NOMO-1 (cell line): Measurements from ENCODE around the gene CHAMP1.
A peak's percentile ranks its signal among the peaks of the same experiment; 100 is the strongest.
"Not testable (repeated sequence)": the region's sequence is repeated elsewhere in the genome, so short reads cannot be mapped to it uniquely, and the experiment has no call there.

Experiments used
- DNase-seq, 2 experiments: peaks; one replicate each; lab custom pipeline; 2025; ENCODE audit not compliant: unreplicated experiment in 2 of 2; lab: John Stamatoyannopoulos, UW

Gene CHAMP1

GRCh38 chr13:114333881-114334280 is 19.6 kb downstream of the CHAMP1 start:
- DNase-seq, result not testable (repeated sequence)

GRCh38 chr13:114334305-114335053 is 20.2 kb downstream of the CHAMP1 start:
- no peak for DNase-seq

- not testable (repeated sequence) for DNase-seq
These were observed 22.2 kb downstream of the CHAMP1 start for GRCh38 chr13:114336457-114336856.

DNA sequence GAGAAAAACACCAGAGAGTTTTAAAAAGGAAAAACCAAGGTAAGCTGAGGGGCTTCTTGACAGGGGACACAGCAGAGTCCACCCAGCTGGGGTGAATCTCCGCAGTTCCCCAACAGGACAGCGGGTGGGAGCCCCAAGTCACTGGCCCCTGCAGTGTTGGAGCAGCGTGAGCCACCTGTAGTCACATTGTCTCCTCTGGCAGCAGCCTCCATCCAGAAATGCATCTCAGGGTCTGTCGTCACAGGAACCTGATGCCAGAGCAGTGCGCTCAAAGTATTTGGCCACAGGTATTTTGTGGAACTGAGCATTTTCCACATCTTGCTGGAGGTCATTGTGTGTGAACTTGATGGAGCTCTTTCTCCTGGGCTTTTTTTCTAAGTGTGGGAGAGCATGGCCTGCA is 24.7 kb downstream of the CHAMP1 start:
- DNase-seq, result no peak

- DNase-seq, result peak; percentile 48 to 54
These were observed 25.7 kb downstream of the CHAMP1 start for GRCh38 chr13:114339857-114340534.

- DNase-seq, result no peak
These were observed 26.9 kb downstream of the CHAMP1 start for GRCh38 chr13:114341003-114341777.

DNA sequence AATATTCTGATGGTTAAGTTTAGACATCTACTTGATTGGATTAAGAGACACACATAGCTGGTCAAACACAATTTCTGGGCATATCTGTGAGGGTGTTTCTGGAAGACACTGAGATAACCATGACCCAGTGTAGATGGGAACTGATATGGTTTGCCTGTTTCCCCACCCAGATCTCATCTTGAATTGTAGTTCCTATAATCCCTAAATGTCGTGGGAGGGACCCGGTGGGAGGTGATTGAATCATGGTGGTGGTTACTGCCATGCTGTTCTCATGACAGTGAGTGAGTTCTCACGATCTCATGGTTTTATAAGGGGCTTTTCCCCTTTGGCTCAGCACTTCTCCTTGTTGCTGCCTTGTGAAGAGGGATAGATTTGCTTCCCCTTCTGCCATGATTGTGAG is 33.0 kb downstream of the CHAMP1 start:
- not testable (repeated sequence) for DNase-seq

DNA sequence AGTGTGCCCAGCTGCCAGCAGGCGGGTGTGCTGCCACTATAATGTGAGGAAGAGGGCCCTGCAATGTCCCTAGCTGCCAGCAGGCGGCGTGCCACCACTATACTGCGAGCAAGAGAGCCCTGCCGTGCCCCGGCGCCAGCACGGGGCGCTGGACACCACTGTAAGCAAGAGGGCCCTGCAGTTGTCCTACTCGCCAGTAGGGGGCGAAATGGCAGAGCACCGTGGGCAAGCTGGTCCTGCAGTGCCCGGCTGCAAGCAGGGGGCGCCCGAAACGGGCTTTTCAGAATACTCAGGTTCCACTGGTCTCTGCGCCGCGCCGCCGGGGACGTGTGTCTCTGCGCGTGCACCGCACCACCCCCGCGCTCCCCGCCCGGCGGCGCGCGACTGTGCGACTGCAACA is 38.5 kb downstream of the CHAMP1 start:
- not testable (repeated sequence) for DNase-seq

DNA sequence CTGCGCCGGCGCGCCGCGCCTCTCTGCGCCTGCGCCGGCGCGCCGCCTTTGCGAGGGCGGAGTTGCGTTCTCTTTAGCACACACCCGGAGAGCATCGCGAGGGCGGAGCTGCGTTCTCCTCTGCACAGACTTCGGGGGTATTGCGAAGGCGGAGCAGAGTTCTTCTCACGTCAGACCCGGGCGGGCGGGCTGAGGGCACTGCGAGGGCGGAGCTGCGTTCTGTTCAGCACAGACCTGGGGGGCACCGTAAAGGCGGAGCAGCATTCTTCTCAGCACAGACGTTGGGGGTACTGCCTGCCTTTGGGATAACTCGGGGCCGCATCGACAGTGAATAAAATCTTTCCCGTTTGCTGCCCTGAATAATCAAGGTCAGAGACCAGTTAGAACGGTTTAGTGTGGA is 39.1 kb downstream of the CHAMP1 start:
- DNase-seq, result not testable (repeated sequence)
